C4-2B (cell line): Measurements from ENCODE around the gene HSPB6.

Experiments used
- ZFX ChIP-seq: fragments of 450-650 bp; IDR thresholded peaks from 2 replicates; pipeline ENCODE4 v1.6.1; 2017
- TF ChIP-seq, protein P1 (sequence below): fragments of 450-650 bp; conservative IDR thresholded peaks from 2 replicates; pipeline ENCODE4 v1.5.1; 2017; ENCODE audit warnings: mild to moderate bottlenecking

- TF ChIP-seq, protein P1, sequence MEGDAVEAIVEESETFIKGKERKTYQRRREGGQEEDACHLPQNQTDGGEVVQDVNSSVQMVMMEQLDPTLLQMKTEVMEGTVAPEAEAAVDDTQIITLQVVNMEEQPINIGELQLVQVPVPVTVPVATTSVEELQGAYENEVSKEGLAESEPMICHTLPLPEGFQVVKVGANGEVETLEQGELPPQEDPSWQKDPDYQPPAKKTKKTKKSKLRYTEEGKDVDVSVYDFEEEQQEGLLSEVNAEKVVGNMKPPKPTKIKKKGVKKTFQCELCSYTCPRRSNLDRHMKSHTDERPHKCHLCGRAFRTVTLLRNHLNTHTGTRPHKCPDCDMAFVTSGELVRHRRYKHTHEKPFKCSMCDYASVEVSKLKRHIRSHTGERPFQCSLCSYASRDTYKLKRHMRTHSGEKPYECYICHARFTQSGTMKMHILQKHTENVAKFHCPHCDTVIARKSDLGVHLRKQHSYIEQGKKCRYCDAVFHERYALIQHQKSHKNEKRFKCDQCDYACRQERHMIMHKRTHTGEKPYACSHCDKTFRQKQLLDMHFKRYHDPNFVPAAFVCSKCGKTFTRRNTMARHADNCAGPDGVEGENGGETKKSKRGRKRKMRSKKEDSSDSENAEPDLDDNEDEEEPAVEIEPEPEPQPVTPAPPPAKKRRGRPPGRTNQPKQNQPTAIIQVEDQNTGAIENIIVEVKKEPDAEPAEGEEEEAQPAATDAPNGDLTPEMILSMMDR = no peak
- no peak for TF ChIP-seq ZFX
These were observed 21.1 kb upstream of the HSPB6 start for GRCh38 chr19:35777961-35778360.
